IMR-90 (cell line): ENCODE data around the gene RALGPS1.

Experiments
- BHLHE40 ChIP-seq: fragments of 150-350 bp; IDR thresholded peaks from 2 replicates; pipeline ENCODE4 v1.6.1; 2016; ENCODE audit warnings: mild to moderate bottlenecking, low read depth, low read length
- CEBPB ChIP-seq: IDR thresholded peaks from 2 replicates; pipeline ENCODE4 v1.6.1; 2012; ENCODE audit warnings: low read depth, low read length, improper control_type of control experiment
- MAZ ChIP-seq: IDR thresholded peaks from 2 replicates; pipeline ENCODE4 v1.6.1; 2012; ENCODE audit warnings: low read depth, mild to moderate bottlenecking, low read length, improper control_type of control experiment, moderate library complexity, borderline replicate concordance
- MXI1 ChIP-seq: IDR thresholded peaks from 2 replicates; pipeline ENCODE4 v1.6.1; 2012; ENCODE audit warnings: low read depth, mild to moderate bottlenecking, low read length, moderate library complexity, borderline replicate concordance
- NFE2L2 ChIP-seq: fragments of 150-350 bp; IDR thresholded peaks from 2 replicates; pipeline ENCODE4 v1.6.1; 2016; ENCODE audit warnings: low read depth, mild to moderate bottlenecking, low read length
- POLR2A ChIP-seq: IDR thresholded peaks from 2 replicates; pipeline ENCODE4 v1.6.1; 2012; ENCODE audit warnings: mild to moderate bottlenecking, low read depth, low read length
- RFX5 ChIP-seq: IDR thresholded peaks from 2 replicates; pipeline ENCODE4 v1.8.0; 2012; ENCODE audit warnings: low read depth, mild to moderate bottlenecking, low read length, moderate library complexity
- SMC3 ChIP-seq: fragments of 150-350 bp; IDR thresholded peaks from 2 replicates; pipeline ENCODE4 v1.6.1; 2016; ENCODE audit warnings: low read depth, mild to moderate bottlenecking, antibody characterized with exemption, low read length, moderate library complexity
- TF ChIP-seq, protein P1 (sequence below): conservative IDR thresholded peaks from 2 replicates; pipeline ENCODE4 v1.5.1; 2012; ENCODE audit warnings: mild to moderate bottlenecking, low read depth, low read length, improper control_type of control experiment
- TF ChIP-seq, protein P2 (sequence below): fragments of 150-350 bp; IDR thresholded peaks from 2 replicates; pipeline ENCODE4 v1.6.1; 2017; ENCODE audit warnings: mild to moderate bottlenecking, antibody characterized with exemption, low read length, low read depth

GRCh38 chr9:126933334-126933980 is 18.9 kb downstream of the RALGPS1 start:
- no peak for TF ChIP-seq POLR2A
- TF ChIP-seq RFX5: no peak
- TF ChIP-seq CEBPB: no peak
- TF ChIP-seq, protein P1, sequence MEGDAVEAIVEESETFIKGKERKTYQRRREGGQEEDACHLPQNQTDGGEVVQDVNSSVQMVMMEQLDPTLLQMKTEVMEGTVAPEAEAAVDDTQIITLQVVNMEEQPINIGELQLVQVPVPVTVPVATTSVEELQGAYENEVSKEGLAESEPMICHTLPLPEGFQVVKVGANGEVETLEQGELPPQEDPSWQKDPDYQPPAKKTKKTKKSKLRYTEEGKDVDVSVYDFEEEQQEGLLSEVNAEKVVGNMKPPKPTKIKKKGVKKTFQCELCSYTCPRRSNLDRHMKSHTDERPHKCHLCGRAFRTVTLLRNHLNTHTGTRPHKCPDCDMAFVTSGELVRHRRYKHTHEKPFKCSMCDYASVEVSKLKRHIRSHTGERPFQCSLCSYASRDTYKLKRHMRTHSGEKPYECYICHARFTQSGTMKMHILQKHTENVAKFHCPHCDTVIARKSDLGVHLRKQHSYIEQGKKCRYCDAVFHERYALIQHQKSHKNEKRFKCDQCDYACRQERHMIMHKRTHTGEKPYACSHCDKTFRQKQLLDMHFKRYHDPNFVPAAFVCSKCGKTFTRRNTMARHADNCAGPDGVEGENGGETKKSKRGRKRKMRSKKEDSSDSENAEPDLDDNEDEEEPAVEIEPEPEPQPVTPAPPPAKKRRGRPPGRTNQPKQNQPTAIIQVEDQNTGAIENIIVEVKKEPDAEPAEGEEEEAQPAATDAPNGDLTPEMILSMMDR: no peak
- no peak for TF ChIP-seq MXI1
- no peak for TF ChIP-seq SMC3
- TF ChIP-seq BHLHE40: no peak
- TF ChIP-seq, protein P2, sequence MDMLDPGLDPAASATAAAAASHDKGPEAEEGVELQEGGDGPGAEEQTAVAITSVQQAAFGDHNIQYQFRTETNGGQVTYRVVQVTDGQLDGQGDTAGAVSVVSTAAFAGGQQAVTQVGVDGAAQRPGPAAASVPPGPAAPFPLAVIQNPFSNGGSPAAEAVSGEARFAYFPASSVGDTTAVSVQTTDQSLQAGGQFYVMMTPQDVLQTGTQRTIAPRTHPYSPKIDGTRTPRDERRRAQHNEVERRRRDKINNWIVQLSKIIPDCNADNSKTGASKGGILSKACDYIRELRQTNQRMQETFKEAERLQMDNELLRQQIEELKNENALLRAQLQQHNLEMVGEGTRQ: no peak
- TF ChIP-seq MAZ: no peak
- TF ChIP-seq NFE2L2: no peak
